ENCODE data around the gene PPP1R12C. TPM values are rescaled to one million over a fixed set of nuclear protein-coding genes. Genes with fewer than 3 reads are reported as not detected.
"Not testable (repeated sequence)": the region's sequence is repeated elsewhere in the genome, so short reads cannot be mapped to it uniquely, and the experiment has no call there.

The PPP1R12C gene
- total RNA-seq, 1 donor from 2014 or later = 16.7 TPM

DNA sequence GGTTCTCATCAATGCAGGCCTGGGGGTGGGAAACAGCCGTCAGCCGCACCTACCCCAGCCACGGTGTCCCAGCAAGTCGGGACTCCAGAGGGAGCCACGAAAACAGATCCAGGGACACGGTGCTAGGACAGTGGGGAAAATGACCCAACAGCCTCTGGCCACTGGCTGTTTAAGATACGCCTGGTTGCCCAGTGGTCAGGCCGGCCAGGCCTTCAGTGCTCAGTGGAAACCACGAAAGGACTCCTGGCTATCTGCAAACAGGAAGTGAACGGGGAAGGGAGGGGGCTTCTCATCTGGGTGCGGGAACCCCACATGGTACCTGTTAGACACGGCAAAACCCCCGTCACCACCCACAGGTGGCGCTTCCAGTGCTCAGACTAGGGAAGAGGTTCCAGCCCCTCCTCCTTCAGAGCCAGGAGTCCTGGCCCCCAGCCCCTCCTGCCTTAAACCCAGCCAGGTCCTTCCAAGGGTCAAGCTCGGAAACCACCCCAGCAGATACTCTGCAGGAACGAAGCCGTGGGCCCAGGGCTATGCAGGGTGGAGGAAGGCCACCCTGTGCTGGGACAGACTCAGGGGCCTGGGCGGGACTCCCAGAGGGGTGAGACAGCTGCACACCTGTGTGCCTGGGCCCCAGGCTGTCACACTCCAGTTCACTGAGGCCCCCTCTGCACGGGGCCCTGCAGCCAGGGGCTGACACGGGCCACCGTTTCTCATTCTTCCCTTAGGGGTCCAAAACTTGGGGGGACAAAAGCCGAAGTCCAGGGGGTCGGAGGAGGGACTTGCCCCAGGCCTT is 4.5 kb downstream of the PPP1R12C start:
- no peak for FAIRE-seq
- no peak for DNase-seq (ENCODE audit: low spot score in 2 of 2)

DNA sequence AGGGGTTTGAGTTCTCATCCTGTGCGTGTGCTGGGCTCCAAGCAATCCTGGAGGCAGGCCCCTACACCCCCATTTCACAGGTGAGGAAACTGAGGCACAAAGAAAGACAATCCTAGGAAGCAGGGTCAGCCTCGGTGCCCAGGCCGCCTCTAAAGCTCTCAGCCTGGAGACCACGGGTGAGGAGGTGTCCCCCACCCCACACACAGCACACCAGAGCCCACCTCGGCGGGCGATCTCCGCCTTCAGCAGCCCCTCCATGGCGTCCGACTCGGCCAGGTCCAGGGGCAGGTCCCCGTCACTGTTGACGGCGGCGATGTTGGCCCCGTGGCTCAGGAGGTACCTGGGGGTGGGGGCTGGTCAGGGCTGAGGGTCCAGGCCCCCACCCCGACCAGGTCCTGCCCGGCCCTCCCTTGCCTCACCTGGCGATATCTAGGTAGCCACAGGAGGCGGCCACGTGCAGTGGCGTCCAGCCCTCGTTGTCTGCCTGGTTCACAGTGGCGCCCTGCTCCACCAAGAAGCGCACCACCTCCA is 5.1 kb downstream of the PPP1R12C start:
- DNase-seq (ENCODE audit: low spot score in 2 of 2) (no peak), FAIRE-seq (no peak)

DNA sequence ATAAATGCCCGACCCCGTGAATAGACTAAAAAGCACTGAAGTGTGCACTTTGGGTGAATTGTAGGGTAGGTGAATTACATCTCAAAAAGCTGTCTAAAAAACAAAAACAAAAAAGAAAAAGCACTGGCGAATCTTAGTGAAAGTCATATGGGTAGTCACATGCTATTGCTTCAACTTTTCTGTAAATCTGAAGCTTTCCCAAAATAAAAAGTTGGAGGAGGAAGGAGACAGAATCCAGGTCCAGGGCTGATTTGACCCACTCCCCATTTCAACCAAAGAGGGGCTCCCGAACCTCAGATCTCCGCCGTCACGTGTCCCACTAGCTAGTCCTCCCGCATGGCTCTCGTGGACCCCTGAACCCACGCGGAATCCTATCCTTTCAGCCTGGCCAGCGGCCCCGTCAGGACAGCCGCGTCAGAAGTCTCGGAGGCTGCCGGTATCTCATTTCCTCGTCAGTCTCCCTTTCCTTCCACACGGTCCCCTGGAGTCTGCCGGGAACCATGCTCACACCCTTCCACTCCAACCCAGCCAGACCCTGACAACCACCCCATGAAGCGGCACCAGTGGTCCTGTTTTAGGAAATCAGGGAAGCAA is 6.1 kb downstream of the PPP1R12C start:
- no peak for DNase-seq (ENCODE audit: low spot score in 2 of 2)
- FAIRE-seq = no peak

DNA sequence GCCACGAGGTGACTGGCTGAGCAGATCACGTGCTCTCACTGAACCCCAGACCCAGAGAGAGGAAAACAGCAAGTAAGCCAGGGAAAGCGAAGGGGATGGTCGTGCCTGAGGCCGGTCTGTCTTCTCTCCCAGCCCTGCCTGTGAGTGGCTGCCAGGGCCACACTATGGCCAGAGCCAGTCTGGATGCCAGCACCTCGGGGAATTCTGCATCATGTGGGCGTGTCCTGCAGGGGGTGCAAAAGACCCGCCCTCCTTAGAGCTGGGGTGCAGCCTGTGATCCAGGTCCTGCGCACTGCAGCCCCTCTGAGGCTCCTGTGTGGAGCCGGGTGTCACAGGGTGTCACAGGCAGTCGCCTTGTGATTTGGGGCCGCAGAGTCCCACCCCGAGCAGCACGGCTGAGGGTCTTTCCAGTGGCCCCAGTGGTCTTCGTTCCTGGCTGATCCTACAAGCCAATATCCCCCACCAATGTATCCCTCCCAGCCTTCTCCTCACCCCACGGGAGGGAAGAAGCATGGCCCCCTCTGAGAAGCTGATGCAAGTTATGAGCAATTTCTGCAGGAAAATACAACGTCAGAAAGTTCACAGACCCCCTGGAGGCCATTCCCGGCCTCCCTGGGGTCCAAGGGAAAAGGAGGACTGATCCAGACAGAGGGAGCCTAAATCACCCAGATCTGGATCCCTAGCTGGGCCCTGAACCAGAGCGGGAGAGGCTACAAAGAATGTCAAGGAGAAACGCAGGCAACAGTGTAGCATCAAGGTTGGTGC is 7.7 kb downstream of the PPP1R12C start:
- no peak for FAIRE-seq

DNA sequence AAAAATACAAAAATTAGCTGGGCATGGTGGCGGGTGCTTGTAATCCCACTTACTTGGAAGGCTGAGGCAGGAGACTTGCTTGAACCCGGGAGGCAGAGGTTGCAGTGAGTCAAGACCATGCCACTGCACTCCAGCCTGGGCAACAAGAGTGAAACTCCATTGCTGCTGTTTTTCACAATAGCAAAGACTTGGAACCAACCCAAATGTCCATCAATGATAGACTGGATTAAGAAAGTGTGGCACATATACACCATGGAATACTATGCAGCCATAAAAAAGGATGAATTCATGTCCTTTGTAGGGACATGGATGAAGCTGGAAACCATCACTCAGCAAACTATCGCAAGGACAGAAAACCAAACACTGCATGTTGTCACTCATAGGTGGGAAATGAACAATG is 10.2 kb downstream of the PPP1R12C start:
- DNase-seq (ENCODE audit: low spot score in 2 of 2); FAIRE-seq: not testable (repeated sequence)

More for the DNA sequence above, 7.7 kb downstream of the PPP1R12C start:
- no peak for DNase-seq (ENCODE audit: low spot score in 2 of 2)

DNA sequence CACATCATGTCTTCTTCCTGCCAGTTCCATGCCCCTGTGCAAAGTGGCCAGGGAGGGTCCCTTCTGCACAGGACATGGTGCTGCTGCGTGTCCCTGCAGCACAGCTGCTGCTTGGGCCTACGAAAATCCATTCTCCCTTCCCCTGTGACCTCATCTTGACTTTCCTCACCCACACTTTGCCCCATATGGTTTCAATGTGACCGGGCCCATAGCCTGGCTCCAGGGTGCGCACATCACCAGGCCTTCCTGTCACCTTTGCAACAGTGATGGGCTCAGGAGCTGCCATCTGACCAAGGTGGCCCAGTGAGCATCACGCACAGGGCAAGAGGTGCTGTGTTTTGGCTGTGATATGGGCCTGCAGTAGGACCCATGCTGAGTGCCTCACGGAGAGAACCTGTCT is 10.8 kb downstream of the PPP1R12C start:
- FAIRE-seq = no peak
- DNase-seq (ENCODE audit: low spot score in 2 of 2) = no peak

DNA sequence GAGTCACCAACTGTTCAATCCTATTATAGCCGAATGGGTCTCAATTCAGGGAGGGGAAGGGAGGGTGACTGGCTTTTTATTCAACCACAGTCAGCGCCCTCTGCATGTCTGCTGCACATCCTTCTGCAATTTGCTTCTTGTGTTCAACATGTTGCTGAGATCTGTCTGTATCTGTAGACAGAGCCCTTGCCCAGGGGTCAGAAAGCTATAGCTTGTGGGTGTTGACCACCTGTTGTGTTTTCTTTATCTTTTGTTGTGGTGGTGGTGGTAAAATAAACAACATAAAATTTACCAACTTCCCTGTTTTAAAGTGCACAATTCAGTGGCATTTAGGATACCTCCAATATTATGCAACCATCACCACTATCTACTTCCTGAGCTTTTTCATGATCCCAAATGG is 12.2 kb downstream of the PPP1R12C start:
- FAIRE-seq (no peak), DNase-seq (ENCODE audit: low spot score in 2 of 2) (no peak)

DNA sequence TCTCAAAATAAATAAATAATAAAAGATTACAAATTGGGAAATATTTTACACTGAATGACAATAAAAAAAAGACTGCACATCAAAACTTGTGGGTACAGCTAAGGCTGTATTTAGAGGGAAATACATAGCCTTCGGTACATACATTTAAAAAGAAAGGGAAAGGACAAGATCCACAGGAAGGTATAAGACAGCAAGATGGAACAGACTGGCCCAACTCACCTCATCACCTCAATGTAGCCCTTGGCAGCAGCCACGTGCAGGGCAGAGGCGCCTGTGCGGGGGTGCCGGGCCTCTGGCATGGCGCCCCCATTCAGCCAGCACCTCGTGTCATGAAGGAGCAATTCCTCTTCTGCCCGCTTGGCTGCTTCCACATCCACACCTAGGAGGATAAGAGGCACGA is 14.2 kb downstream of the PPP1R12C start:
- DNase-seq (ENCODE audit: low spot score in 2 of 2) = no peak
- FAIRE-seq = no peak

DNA sequence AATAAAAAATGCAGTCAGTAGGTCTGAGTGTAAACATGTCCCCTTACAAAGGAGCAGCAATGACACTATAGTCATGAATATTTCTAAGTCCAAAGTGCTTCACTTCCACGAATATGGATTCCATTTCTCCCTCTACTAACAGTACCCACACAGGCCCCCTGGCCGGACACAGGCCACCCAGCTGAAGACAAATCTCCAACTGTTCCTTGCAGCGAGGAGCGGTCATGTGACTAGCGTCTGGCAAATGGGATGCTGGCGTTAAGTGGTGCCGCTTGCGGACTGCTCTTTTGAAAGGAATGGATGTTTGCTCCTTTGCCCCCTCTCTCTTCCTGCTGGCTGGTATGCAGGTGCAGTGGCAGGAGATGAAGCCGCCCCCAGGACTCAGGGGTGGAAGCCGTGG is 16.2 kb downstream of the PPP1R12C start:
- FAIRE-seq (no peak), DNase-seq (ENCODE audit: low spot score in 2 of 2) (no peak)

DNA sequence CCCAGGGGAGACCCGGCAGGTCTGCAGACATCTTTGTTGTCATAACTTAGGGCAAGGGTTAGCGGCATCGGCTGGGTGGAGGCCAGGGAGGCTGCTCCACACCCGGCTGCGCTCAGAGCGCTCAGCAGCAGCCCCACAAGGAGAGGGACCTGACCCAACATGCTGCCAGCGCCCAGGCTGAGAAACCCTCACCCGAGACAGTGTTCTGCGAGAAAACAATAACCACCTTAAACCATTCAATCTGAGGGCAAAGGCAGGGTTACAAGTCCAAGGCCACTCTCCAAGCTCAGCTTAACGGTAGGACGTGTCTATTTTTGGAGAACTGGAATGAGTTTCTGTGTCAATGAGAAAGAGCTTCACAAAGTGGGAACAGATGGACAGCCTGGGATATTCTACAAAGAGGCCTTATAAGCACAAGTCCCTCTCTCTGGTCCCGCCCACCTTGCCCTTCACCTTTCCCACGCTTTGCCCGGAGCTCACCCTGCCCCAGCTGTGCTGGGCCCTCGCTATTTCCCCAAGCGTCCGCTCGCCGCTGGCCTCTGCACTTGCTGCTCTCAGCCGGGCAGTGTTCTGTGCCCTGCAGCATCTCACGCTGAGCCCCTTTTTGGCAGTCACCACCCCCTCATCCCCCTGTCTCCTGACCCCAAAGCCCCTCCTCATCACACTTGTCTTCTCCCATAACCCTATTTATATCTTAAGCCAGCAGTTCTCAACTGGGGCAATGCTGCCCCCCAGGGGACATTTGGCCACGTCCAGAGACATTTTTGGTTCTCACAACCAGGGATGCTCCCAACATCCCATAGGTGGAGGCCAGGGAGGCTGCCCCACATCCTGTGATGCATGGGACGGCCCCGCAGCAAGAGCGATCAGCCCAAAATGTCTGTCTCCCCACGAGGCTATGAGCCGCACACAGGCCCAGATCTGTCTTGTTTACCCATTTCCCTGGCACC is 17.6 kb downstream of the PPP1R12C start:
- DNase-seq (ENCODE audit: low spot score in 2 of 2) = no peak
- no peak for FAIRE-seq

DNA sequence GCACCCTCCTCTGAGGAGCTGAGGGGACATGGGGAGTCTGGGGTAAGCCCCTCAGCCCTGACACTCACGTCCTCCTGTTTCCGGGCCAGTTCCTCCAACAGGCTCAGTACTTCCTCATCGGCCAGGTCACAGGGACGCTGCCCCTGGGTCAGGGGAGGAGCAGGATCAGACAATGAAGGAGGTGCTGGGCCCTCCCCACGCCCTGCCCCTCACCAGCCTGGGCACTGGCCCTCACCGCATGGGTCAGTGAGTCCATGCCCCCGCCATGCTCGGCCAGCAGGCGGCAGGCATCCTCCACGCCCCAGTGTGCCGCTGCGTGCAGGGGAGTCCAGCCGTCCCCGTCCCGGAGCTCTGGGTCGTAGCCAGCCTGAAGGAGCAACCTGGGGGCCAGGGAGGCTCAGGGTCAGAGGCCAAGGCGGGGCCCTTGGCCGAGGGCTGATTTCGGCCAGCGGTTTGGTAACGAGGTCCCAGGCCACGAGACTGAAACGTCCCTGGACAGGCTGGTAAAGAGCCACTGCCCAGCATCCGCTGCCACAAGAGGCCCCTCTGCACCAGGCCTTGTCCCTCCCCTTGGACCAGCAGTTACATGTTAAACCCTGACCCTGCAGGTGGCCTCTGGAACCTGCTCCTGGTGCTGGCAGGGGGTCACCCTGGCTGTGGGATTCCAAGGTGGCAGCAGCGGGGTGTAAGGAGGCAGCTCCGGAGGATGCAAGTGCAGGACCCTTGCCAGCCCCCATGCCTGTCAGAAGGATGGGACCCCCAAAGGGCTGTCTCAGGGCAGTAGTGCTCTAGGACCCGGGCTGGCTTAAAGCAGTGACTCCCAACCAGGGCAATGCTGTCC is 18.5 kb downstream of the PPP1R12C start:
- FAIRE-seq (no peak), DNase-seq (ENCODE audit: low spot score in 2 of 2) (no peak)

DNA sequence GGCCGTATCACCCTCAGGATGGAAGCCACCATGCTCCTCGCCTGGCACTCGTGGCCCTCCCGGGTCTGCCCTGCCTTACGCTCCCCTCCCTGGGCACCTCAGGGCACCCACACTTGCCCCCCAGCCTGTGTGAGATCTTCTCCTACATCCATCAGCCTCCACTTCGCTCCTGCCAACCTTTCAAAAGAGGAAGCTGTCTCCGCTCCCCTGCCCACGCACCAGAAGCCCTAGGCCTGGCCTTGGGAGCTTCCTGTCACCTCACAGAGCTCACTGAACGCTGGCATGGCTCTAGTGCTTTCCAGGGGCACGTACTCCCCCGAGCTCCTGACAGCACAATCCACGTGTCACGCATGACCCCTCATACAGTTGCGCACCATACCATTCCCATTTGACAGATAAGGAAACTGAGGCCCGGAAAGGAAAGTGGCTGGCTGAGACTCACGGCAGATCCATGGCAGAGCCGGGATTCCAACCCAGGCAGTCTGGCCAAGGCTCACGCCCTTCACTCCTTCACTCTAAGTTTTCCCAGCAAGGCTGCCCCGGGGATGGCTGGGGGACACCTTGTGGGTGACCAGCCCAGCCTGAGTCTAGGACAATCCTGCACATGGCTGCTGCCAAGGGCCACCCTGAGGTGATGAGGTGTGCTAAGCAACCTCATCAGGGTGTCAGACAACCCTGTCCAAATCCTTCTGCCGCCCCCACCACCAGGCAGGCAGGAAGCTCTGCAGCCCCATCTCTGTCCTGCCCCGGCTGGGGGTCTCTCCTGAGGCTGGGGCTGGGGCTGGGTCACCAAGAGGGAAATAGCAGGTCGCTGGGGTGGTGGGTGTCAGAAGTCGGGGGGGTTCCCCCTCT is 19.3 kb downstream of the PPP1R12C start:
- DNase-seq (ENCODE audit: low spot score in 2 of 2) (no peak), FAIRE-seq (no peak)

DNA sequence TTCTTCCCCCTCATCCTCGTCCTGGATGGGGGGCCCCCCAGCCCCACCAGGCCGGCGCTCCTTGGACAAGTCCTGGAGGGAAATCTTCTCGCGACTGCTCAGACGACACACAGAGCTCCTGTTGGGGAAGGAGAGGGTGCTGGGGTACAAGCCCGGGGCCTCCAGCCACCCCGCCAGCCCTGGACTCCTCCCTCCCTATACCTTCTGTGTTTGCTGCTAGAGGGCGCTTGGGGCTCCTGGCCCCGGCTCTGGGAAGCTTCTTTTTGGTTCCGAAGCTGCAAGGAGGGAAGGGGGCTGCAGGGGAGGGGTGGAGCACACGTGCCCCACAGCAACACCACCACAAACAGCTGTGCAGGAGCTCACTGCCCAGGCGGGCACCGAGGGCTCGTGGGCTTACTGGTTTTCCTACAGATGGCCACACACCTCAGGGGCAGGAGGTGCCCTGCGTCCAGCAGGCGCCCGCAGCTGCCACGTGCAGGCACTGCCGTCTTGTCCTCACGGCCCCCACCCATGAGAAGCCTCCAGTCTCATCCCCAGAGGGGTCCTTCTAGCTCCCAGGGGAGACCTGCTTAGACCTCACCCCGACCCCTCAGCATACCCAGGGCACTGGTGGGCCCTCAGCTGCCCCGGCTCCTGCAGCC is 21.3 kb downstream of the PPP1R12C start:
- DNase-seq (ENCODE audit: low spot score in 2 of 2) (no peak), FAIRE-seq (no peak)

DNA sequence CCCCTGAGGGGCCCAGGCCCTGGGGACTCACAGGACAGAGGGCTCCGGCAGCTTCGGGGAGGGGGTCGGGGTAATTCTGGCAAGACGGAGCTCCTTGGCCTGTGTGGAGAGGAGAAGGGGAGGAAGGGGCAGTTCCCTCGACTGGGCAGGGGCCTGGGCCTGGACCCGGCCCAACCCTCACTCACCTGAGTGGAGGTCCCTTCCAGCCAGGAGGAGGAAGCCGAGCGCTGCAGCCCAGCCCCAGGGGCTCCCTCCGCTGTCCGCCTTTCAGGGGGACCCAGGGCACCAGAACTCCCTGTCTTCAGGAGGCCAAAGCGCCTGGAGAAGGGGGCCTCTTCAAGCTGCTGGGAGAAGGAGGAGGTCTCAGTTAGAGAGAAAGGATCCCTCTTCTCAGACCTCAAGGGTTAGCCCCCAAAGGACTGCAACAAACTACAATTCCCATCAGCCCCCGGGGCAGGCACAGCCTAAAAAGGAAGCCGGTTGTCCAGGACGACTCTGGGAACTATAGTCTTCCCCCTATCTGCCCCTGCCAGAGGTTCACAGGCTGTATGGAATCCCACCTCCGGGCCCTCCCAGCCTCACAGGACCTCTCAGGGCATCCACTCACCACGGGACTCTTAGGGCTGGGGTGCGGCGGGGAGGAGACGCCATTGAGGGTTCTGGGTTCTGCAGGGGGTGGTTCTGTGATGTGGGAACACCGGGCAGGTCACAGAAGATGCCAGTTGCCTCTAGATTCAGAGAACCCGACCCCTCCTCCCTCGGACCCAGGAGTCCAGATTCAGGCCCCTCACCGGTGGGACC is 22.0 kb downstream of the PPP1R12C start:
- DNase-seq (ENCODE audit: low spot score in 2 of 2) (no peak), FAIRE-seq (no peak)

DNA sequence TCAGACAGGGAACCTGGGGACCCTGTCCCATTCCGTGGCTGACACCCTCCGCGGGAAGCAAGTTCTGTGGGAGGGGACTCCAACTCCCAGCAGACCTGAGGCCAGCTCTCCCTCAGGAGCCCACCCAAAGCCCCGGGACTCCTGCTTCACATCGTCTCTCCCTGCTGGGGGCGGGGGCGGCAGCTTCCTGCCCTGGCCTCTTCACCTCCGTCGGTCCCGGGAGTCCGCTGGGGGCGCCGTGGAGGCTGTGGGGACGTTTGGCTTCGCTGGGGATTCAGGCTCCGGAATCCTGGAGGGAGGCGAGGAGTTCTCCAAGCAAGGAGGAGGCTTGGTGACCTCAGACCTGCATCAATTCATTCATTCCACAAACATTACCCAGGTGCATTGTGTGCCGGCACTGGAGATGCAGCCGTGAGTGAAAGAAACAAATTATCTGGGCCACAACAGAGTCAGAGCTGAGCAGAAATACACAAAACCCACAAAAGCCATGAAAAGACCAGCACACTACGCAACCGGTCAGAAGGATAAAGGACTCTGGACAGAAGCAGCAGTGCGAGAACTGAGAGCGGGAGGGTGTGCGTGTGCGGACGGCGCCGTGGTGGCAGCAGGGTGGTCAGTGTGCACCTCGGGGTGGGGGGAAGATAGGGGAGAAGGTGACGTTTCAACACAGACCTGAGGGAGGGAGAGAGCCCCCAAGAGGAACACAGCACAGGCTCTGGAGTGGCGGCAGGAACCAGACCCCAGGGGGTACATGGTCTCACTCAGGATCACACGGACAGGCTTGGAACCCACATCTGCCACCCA is 22.8 kb downstream of the PPP1R12C start:
- FAIRE-seq (no peak), DNase-seq (ENCODE audit: low spot score in 2 of 2) (no peak)

Measured in frontal cortex (tissue), 4 donors.